Smooth muscle cell of the brain vasculature (primary cell): ENCODE data around the gene ZNF740.
A peak's percentile ranks its signal among the peaks of the same experiment; 100 is the strongest.
"Not testable (repeated sequence)": the region's sequence is repeated elsewhere in the genome, so short reads cannot be mapped to it uniquely, and the experiment has no call there.

Source experiments
- DNase-seq: peaks from one replicate; pipeline ENCODE4 v3.0.0-alpha.2; 2012; ENCODE audit warnings: low read depth, low spot score

ZNF740 gene

GRCh38 chr12:53180220-53180930 is at the start of gene ZNF740, which contains the start of gene CSAD:
ZNF740 (plus strand) TSS chr12:53180722; CDS start chr12:53181984, 1,262 bp downstream.
CSAD (minus strand) TSS chr12:53180925; CDS start chr12:53173470, 7,455 bp downstream.
- peak; percentile 91 for DNase-seq

- no peak for DNase-seq
Measured at GRCh38 chr12:53131844-53132243, 48.7 kb upstream of the ZNF740 start.

GRCh38 chr12:53133722-53134121 is 46.8 kb upstream of the ZNF740 start:
- no peak for DNase-seq

- no peak for DNase-seq
Measured at GRCh38 chr12:53143355-53143754, 37.2 kb upstream of the ZNF740 start.

GRCh38 chr12:53145383-53146260 is 34.9 kb upstream of the ZNF740 start:
- no peak for DNase-seq

GRCh38 chr12:53147181-53147580 is 33.3 kb upstream of the ZNF740 start:
- no peak for DNase-seq

GRCh38 chr12:53147653-53148052 is 32.9 kb upstream of the ZNF740 start:
- DNase-seq, result no peak

GRCh38 chr12:53151039-53151438 is 29.5 kb upstream of the ZNF740 start:
- no peak for DNase-seq

GRCh38 chr12:53152390-53152789 is 28.1 kb upstream of the ZNF740 start:
- DNase-seq, result no peak

GRCh38 chr12:53159195-53159839 is 21.2 kb upstream of the ZNF740 start:
- peak; percentile 65 for DNase-seq

GRCh38 chr12:53160000-53160399 is 20.5 kb upstream of the ZNF740 start:
- DNase-seq, result no peak

- DNase-seq, result no peak
Measured at GRCh38 chr12:53160673-53161072, 19.8 kb upstream of the ZNF740 start.

GRCh38 chr12:53161119-53161911 is 19.2 kb upstream of the ZNF740 start:
- no peak for DNase-seq

GRCh38 chr12:53163008-53163407 is 17.5 kb upstream of the ZNF740 start:
- DNase-seq, result not testable (repeated sequence)

GRCh38 chr12:53166837-53167236 is 13.7 kb upstream of the ZNF740 start:
- no peak for DNase-seq

- DNase-seq, result no peak
Measured at GRCh38 chr12:53169644-53170043, 10.9 kb upstream of the ZNF740 start.

GRCh38 chr12:53170215-53170614 is 10.3 kb upstream of the ZNF740 start:
- no peak for DNase-seq

GRCh38 chr12:53170876-53171724 is 9.4 kb upstream of the ZNF740 start:
- DNase-seq, result no peak

GRCh38 chr12:53171725-53172329 is 8.7 kb upstream of the ZNF740 start:
- no peak for DNase-seq

- no peak for DNase-seq
Measured at GRCh38 chr12:53172352-53172751, 8.2 kb upstream of the ZNF740 start.
